ENCODE measurements around the gene EHMT1. TPM values are rescaled to one million over a fixed set of nuclear protein-coding genes. Genes with fewer than 3 reads are reported as not detected.

Gene EHMT1
- total and polyA plus RNA-seq, 2 of the 13 experiments (the other 11 are each of a cell fraction or from before 2014, with no cell fraction given), result 23.0 to 27.1 TPM

- TF ChIP-seq ZNF407 (CRISPR knock-in tag; IDR thresholded peaks at IDR 0.05; ENCODE audit: not compliant biosample characterization) (no peak), ZNF557 (CRISPR knock-in tag; IDR thresholded peaks at IDR 0.05) (no peak), KAT8 (CRISPR knock-in tag; IDR thresholded peaks at IDR 0.05) (no peak), NFRKB (IDR thresholded peaks at IDR 0.05) (no peak), ZNF460 (CRISPR knock-in tag; IDR thresholded peaks at IDR 0.05; ENCODE audit: borderline replicate concordance) (peak; percentile 44; the same call in 1 of the 2 replicates), EP300 (IDR thresholded peaks at IDR 0.05; ENCODE audit: low read depth in 2 of 2, low read length in 2 of 2) (peak in 1 of 2 experiments; percentile 41; a peak in 1 of 4 replicates), EP300 (CRISPR knock-in tag; IDR thresholded peaks at IDR 0.05; ENCODE audit: borderline replicate concordance) (no peak; the same call in 1 of the 2 replicates), BRD4 (CRISPR knock-in tag; IDR thresholded peaks at IDR 0.05) (no peak), ZNF577 (CRISPR knock-in tag; IDR thresholded peaks at IDR 0.05; ENCODE audit: borderline replicate concordance, low read depth) (no peak), ZNF770 (CRISPR knock-in tag; IDR thresholded peaks at IDR 0.05) (no peak), XBP1 (CRISPR knock-in tag; IDR thresholded peaks at IDR 0.05) (no peak), ZNF280D (CRISPR knock-in tag; IDR thresholded peaks at IDR 0.05) (no peak), CHD2 (IDR thresholded peaks at IDR 0.05; ENCODE audit: low read depth, low read length) (no peak), NR3C1 (CRISPR knock-in tag; IDR thresholded peaks at IDR 0.05) (no peak), ZNF597 (CRISPR knock-in tag; IDR thresholded peaks at IDR 0.05) (no peak)
Measured at GRCh38 chr9:137785704-137786161, 166.9 kb downstream of the EHMT1 start (continued).

Measured in HepG2 (cell line).